HG03159 (cell line): ENCODE results near the gene NKAIN2.
"Not testable (repeated sequence)": the region's sequence is repeated elsewhere in the genome, so short reads cannot be mapped to it uniquely, and the experiment has no call there.

ENCODE experiments used
- ATAC-seq: cut with Tn5 transposase; IDR thresholded peaks from one replicate; pipeline ENCODE4 v1.9.1; 2021; ENCODE audit warnings: mild to moderate bottlenecking, moderate library complexity; ENCODE audit not compliant: unreplicated experiment

The NKAIN2 gene

DNA sequence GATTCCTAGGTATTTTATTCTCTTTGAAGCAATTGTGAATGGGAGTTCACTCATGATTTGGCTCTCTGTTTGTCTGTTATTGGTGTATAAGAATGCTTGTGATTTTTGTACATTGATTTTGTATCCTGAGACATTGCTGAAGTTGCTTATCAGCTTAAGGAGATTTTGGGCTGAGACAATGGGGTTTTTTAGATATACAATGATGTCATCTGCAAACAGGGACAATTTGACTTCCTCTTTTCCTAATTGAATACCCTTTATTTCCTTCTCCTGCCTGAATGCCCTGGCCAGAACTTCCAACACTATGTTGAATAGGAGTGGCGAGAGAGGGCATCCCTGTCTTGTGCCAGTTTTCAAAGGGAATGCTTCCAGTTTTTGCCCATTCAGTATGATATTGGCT is 363.6 kb downstream of the NKAIN2 start:
- not testable (repeated sequence) for ATAC-seq

DNA sequence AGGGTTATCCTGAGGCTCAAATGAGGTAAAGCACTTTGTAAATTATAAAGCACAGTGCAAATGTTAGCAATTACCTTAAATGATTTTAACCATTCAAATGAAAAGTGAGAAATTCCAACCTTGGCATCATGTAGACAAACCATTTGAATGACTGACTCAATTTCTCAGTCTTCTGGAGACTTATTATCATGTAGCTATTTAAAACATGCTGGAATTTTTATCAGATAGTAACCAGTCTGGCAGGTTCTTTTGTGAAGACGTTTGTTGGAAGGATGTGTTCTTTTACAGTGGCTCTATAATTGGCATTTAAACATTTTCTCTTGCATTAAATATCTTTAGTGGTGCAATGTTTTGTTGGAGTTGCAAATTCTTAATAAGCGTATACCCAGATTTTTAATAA is 386.6 kb downstream of the NKAIN2 start:
- no peak for ATAC-seq

DNA sequence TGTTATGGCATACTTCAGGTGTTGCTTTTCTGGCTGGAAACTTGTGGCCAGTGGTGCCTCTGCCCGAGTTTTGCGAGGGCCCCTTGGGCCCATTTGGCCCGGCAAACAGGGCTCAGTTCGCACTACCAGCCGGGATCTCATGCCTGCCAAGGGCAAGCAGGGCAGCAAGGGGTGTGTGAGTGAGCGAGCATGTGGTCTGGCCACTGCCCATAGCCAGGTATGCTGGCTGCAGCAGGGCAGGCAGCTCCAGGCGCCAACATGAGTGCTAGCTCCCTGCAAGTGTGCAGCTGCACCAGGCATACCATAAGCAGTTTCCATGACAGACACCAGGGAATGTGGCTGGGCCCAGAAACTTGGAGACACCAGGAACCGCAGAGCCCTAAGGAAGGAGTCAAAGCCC is 389.5 kb downstream of the NKAIN2 start:
- ATAC-seq = no peak

DNA sequence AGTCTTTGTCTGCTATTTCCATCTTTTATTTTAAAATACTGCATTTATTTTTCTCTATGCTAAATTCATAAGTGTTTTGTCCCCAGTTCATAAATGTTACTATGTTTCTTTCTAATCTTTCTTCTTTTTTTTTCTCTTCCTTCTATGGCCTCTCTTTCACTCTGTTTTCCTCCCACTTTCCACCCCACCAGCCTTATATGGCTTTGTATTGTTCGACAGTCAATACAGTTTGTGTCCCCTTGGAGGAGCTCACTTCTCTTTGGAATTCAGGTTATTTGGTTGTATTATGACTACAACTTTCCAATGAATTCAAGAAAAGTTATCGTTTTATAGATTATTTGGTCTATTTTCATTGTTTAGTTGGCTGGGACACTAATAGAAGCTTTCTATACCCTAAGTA is 393.5 kb downstream of the NKAIN2 start:
- ATAC-seq = no peak

DNA sequence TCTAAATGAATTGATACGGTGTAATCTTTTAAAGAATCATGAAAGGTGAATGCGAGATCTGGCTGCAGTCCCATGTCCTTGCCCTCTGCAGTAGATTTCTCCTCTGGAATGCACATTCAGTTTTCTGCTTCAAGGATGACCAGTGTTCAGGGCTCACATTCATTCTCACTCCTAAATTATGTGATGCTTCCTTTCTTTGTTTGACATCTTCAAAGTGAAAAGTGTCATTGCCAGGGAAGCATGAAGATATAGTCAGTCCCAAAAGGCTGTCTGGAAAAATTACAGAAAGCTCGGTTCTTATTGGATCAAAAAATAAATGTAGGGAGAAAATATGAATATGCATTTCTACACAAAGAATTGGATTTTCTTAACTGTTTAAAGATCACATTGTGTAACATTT is 395.6 kb downstream of the NKAIN2 start:
- ATAC-seq = no peak

- ATAC-seq = no peak
These were observed 397.0 kb downstream of the NKAIN2 start for GRCh38 chr6:124200661-124201060.

DNA sequence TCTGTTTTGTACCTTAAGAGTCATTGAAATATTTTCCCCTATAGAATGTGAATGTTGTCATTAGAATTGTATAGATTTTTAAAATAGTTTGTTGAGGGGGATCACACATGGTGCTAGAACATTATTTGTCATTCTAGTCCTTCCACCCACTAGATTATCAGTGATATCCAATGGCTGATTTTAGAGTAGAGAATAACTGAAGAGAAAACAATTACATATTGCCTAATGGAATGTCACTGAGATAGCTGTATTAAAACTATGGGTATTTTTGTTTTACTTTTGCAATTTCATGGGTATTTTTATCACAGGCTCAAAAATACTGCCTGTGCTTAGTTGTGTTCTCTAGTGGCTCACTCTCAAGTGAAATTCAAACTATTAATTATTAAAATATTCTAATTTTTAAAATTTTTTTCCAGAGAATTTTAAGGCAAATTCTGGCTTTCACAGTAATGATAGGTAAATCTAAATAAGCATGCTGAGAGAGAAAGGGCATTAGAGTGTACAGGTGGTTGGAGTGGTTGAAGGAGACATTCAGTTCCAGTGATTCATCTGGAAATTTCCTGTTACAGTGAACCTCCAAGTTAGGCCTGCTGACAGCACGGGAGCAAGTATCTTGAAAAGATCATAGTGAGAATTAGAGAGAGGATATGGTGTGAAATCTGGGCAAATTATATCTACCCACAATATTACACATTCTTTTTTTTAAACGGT is 399.6 kb downstream of the NKAIN2 start:
- ATAC-seq = no peak

GRCh38 chr6:124203812-124204167 is 400.1 kb downstream of the NKAIN2 start:
- no peak for ATAC-seq

DNA sequence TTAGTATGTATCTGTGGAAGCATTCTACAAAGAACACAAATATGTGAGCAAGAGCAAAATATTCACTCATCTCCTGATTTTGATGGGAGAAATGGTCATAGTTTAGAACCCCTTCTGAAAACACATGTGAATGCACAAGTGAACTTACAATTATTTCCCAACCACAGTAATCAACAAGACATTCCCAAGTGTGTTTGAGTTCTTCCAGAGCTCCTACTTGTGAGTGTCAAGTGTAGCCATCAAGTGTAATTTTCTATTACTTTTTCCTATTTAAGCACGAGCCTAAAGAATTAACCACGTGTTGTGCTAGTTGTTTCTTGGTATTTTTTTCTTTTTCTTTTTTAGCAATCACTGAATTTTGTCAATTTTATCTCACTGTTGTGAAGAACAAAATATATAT is 402.3 kb downstream of the NKAIN2 start:
- no peak for ATAC-seq

GRCh38 chr6:124223611-124224345 is 420.1 kb downstream of the NKAIN2 start:
- ATAC-seq = no peak

- no peak for ATAC-seq
These were observed 422.7 kb downstream of the NKAIN2 start for GRCh38 chr6:124226396-124226795.

- ATAC-seq = no peak
These were observed 429.6 kb downstream of the NKAIN2 start for GRCh38 chr6:124233221-124233620.

GRCh38 chr6:124234801-124235200 is 431.1 kb downstream of the NKAIN2 start:
- ATAC-seq = no peak

DNA sequence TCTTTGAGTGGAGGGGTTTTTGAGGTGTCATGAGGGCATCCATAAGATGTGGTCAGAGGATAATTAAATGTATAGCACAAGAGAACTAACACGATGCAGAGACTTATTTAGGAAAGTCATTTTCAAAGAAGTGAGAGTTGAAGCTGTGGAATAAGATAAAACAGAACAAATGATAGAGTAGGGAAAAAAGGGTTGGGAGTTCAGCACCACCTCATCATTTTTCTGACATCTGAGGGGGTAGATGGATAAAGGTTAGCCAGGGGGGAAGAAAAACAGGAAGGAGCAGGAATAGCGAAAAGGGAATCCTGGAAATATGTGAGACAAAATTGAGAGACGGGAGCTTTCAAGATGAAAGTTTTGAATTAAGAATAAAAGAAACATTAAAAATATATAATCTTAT is 434.2 kb downstream of the NKAIN2 start:
- no peak for ATAC-seq

DNA sequence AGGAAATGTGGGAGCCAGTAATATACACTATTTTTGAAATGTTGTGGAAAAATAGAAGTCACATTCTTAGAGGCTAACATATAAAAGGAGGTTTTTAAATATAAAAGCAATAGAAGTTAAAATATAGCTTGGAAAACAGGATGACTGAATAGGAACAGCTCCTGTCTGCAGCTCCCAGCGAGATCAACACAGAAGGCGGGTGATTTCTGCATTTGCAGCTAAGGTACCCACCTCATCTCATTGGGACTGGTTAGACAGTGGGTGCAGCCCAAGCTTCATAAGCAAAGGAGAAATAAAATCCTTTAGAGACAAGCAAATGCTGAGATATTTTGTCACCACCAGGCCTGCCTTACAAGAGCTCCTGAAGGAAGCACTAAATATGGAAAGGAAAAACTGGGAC is 434.7 kb downstream of the NKAIN2 start:
- ATAC-seq = not testable (repeated sequence)

- no peak for ATAC-seq
These were observed 451.4 kb downstream of the NKAIN2 start for GRCh38 chr6:124254941-124255685.

DNA sequence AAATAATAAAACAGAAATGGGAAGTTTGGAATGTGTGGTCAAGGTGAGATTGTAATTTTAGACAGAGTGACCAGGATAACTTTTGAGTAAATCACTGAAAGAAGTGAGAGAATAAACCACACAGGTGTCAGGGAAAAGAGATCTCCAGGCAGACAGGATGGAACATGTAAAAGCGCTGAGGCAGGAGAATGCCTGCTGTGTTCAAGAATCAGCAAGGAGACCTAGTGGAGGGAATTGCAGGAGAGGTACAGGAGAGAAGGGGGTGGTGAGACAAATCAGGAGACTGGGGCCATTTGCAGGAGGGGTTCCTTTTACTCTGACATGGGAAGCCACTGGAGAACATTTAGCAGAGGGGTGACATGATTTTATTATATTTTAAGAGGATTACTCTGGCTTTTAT is 456.7 kb downstream of the NKAIN2 start:
- no peak for ATAC-seq

DNA sequence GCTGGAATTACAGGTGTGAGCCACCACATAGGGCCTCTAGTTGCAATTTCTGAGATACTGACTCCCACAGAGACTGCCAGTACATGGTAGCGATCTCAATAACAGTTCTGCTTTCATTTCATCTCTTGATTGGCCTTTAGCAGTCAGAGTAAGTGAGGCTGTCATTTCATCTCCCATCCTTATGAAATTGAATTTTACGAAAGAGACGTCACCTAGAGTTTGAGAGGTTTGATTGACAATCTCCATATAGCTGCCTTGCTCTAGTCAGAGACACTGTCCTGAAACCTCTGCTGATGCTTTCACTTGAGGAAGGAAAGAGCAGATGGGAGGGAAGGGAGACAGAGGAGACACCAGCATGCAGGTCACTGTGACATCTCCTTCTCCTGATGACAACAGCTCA is 466.1 kb downstream of the NKAIN2 start:
- no peak for ATAC-seq

GRCh38 chr6:124273701-124274100 is 470.0 kb downstream of the NKAIN2 start:
- no peak for ATAC-seq

DNA sequence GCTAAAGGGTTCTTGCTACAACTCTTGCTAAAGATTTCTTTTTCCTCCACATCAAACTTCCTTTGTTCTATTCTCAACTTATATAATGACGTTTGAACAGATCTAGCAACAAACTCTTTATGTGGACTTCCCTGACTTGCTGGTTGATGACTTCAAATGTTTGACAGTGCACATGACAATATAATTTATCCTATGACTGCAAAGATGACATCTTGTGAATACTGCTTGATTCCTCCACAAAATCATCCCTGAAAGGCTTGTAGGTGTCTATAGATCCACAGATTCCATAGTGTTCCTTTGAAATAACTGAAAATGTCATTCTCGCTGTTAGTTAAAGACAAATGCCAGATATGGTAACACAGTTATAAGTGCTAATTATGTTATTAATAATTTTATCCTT is 478.9 kb downstream of the NKAIN2 start:
- no peak for ATAC-seq

- ATAC-seq = no peak
These were observed 479.8 kb downstream of the NKAIN2 start for GRCh38 chr6:124283486-124283885.

- ATAC-seq = no peak
These were observed 481.5 kb downstream of the NKAIN2 start for GRCh38 chr6:124285146-124285545.
